Cardiac muscle cell (in vitro differentiated cells and primary cell): ENCODE data around the gene LMF2. TPM values are rescaled to one million over a fixed set of nuclear protein-coding genes. Genes with fewer than 3 reads are reported as not detected.

Source experiments
- DNase-seq, 2 donors: peaks; one replicate each; pipeline versions ENCODE4 v3.0.0 to v3.0.0-alpha.2; 2010 to 2017; ENCODE audit warnings: low read depth in 1 of 2, low spot score in 1 of 2
- H3K27ac ChIP-seq: fragments of 200-600 bp; sonication (generic); 2 replicates; pipeline ENCODE4 v1.5.1; 2016
- H3K27me3 ChIP-seq: fragments of 200-600 bp; sonication (generic); 2 replicates; pipeline ENCODE4 v1.6.0; 2016; ENCODE audit warnings: control low read depth
- H3K36me3 ChIP-seq: fragments of 200-600 bp; sonication (generic); 2 replicates; pipeline ENCODE4 v1.5.1; 2016; ENCODE audit warnings: control low read depth
- H3K4me1 ChIP-seq: fragments of 200-600 bp; sonication (generic); 2 replicates; pipeline ENCODE4 v1.8.1; 2017; ENCODE audit warnings: low read depth, mild to moderate bottlenecking, mixed run types
- H3K4me3 ChIP-seq: fragments of 200-600 bp; sonication (generic); 2 replicates; pipeline ENCODE4 v1.5.1; 2016; ENCODE audit warnings: mild to moderate bottlenecking
- H3K9me3 ChIP-seq: fragments of 200-600 bp; sonication (generic); 2 replicates; pipeline ENCODE4 v1.5.1; 2017; ENCODE audit warnings: low read depth, mild to moderate bottlenecking, control low read depth
- polyA plus RNA-seq: library from polyadenylated mRNA; unstranded; fragments of >200 nt; fragmentation: Nextera tagmentation; extraction: Ambion mirVana; gene quantifications from 2 replicates; pipeline ENCODE4 v1.2.1, GENCODE V29; 2016
- total RNA-seq: library from RNA; depleted of rRNA; stranded (reverse); fragments of >200 nt; gene quantifications from 2 replicates; pipeline ENCODE4 v1.2.3, GENCODE V29; 2016
- TF ChIP-seq, protein P1 (sequence below): IDR thresholded peaks from 2 replicates; pipeline ENCODE4 v1.5.1; 2012; ENCODE audit warnings: low read depth, mild to moderate bottlenecking, low read length

LMF2 gene
- total and polyA plus RNA-seq, 2 experiments from 2014 or later: 82.9 to 91.7 TPM

DNA sequence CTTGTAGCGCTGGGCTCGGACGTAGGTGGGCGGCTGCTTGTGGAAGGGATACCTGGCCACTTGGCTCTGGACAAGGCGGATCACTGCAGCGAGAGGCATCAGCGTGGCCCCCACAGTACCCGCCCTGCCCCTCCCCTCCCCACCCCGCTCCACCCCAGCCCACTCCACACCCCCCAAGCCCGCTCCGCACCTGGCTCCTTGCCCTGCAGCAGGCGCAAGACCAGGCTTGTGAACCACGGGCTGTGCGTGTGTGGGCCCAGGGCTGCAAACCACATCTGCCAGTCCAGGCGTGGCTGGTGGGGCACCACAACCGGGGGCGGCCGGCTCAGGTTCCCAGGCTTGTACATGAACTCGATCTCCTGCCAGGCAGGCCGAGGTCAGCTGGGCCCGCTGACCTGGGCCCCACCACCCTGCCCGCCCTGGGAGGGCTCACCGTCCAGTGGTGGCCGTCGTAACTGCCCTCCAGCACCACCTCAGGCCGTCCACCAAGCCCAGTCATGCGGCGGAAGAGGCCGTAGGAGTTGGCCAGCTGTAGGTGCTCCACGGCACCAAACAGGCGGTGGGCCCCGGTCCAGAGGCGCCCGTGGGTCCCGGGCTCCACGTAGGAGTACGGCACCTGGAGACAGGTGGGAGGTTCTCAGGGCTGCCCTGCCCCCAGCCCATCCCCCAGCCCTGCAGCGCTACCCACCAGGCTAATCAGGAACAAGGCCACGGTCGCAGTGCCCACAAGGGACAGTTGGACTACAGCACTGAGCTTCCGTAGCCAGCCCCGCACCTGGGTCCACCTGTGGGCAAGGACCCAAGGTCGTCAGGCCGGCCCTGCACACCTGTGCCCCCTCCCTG is 2.9 kb downstream of the LMF2 start:
- H3K27ac ChIP-seq: no peak overlapping the region
- no peaks in the 10 kb centered on the region for H3K27me3 ChIP-seq
- TF ChIP-seq, protein P1, sequence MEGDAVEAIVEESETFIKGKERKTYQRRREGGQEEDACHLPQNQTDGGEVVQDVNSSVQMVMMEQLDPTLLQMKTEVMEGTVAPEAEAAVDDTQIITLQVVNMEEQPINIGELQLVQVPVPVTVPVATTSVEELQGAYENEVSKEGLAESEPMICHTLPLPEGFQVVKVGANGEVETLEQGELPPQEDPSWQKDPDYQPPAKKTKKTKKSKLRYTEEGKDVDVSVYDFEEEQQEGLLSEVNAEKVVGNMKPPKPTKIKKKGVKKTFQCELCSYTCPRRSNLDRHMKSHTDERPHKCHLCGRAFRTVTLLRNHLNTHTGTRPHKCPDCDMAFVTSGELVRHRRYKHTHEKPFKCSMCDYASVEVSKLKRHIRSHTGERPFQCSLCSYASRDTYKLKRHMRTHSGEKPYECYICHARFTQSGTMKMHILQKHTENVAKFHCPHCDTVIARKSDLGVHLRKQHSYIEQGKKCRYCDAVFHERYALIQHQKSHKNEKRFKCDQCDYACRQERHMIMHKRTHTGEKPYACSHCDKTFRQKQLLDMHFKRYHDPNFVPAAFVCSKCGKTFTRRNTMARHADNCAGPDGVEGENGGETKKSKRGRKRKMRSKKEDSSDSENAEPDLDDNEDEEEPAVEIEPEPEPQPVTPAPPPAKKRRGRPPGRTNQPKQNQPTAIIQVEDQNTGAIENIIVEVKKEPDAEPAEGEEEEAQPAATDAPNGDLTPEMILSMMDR: no peak
- peaks cover 8% of the 10 kb centered on the region for H3K36me3 ChIP-seq
- no peak overlapping the region for H3K4me3 ChIP-seq
- no peaks in the 10 kb centered on the region for H3K9me3 ChIP-seq
- peaks cover 8% of the 10 kb centered on the region for H3K4me1 ChIP-seq
- DNase-seq: no peak

DNA sequence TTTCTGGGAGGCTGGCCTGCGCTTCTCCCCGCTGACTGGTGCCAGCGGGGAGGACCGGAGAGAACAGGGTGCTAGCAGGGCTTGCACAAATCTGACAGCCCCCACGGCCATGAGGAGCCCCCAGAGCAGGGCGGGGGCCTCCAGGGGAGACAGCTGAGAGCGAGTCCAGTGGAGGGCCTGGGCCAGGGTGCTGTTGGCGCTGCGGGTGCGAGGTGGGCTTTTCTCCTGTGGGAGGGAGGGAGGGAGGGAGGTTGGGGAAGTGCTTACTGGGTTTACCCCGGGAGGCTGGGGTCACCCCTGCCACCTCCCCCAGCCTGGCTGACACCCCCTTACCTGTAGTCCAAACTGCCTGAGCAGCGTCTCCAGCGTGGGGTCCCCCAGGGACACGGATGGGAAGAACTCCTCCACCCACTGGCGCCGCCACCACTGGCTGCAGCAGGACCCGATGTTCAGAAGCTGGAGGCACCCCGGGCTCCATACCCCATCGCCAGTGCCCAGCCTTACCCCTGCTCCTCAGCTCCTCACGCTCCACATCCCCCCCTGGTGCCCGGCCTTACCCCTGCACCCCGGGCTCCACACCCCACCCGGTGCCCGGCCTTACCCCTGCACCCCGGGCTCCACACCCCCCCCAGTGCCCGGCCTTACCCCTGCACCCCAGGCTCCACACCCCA is 3.9 kb downstream of the LMF2 start:
- DNase-seq: no peak
- H3K4me1 ChIP-seq: peaks cover under 1% of the 10 kb centered on the region
- no peak overlapping the region for H3K4me3 ChIP-seq
- no peaks in the 10 kb centered on the region for H3K27me3 ChIP-seq
- peaks cover 8% of the 10 kb centered on the region for H3K36me3 ChIP-seq
- no peaks in the 10 kb centered on the region for H3K9me3 ChIP-seq
- TF ChIP-seq, protein P1: no peak
- no peak overlapping the region for H3K27ac ChIP-seq

DNA sequence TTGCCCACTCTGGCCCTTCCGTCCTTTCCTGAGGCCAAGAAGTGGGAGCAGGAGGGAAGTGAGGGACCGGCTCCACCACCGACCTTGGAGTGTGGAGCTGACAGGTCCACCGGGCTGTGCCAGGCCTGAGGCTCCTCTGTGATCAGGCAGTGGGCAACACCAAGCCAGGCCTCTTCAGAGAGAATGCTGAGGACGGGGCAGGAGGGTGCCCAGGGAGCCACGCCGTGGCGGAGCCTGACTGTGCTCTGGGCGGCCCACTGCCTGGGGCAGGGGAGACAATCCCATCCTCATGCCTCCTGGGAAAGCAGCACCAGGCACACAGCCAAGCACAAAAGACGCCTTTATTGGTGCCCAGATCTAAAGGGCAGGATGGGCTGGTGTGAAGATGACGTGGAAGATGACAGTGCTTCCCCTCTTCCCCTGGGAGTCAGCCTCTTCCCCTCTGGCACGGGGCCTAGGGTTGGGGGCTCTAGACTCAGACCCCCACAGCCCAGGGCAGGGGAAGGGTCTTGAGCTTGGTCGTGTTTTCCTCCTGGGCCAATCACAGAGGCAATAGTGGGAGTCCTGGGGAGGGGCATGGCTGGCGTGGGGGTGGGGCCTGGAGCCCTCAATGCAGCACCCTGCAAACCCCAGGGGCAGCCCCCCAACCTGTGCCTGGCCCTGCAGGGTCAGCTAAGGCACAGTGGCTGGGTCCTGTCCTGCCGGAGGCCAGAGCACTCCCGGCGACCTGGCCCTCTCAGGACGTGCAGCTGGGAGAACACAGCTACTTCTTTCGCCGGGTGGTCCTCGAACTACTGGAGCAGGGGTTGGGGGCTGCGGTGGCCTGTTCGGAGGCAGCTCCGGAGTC is 4.7 kb downstream of the LMF2 start:
- peaks cover 8% of the 10 kb centered on the region for H3K36me3 ChIP-seq
- no peak for DNase-seq
- H3K9me3 ChIP-seq: no peaks in the 10 kb centered on the region
- H3K4me1 ChIP-seq: no peaks in the 10 kb centered on the region
- H3K27me3 ChIP-seq: no peaks in the 10 kb centered on the region
- no peak overlapping the region for H3K27ac ChIP-seq
- no peak overlapping the region for H3K4me3 ChIP-seq
- TF ChIP-seq, protein P1: no peak

DNA sequence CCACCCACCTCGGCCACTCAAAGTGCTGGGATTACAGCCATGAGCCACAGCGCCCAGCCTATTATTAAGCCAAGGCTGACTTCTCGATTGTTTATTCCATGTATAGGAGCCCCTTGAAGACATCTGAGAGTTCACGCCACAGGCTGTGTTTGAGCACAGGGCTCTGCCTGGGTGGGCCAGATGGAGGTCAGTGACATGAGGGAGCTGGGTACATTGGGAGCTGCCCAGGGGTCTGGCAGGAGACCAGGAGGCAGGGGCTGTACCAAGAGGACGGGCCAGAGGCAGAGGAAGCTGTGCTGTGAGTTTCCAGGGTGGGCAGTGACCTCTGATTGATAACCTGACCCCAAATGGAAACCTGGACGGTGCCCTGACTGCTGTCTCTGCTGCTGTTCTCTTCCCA is 5.4 kb downstream of the LMF2 start:
- peaks cover 8% of the 10 kb centered on the region for H3K36me3 ChIP-seq
- DNase-seq: no peak

DNA sequence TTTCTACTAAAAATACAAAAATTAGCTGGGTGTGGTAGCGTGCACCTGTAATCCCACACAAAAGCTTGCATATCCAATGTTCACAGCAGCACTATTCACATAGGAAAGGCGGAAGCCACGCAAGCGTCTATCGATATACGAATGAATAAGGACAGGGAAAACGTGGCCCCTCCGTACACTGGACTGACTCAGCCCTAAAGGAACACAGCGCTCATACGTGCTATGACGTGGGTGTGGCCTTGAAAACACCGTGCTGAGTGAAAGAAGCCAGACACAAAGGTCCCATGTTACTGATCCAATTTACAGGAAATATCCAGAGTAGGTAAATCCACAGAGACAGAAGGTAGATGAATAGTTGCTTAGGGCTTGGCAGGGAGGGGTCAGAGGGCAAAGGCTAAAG is 7.0 kb downstream of the LMF2 start:
- no peaks in the 10 kb centered on the region for H3K9me3 ChIP-seq
- H3K27ac ChIP-seq: no peak overlapping the region
- DNase-seq: no peak
- H3K4me1 ChIP-seq: no peaks in the 10 kb centered on the region
- no peaks in the 10 kb centered on the region for H3K27me3 ChIP-seq
- peaks cover 4% of the 10 kb centered on the region for H3K36me3 ChIP-seq
- H3K4me3 ChIP-seq: no peak overlapping the region
- TF ChIP-seq, protein P1: no peak

More for the DNA sequence above, 5.4 kb downstream of the LMF2 start:
- TF ChIP-seq, protein P1: no peak
- H3K9me3 ChIP-seq: no peaks in the 10 kb centered on the region
- H3K4me3 ChIP-seq: no peak overlapping the region
- H3K27me3 ChIP-seq: no peaks in the 10 kb centered on the region
- no peak overlapping the region for H3K27ac ChIP-seq
- no peaks in the 10 kb centered on the region for H3K4me1 ChIP-seq
